ENCODE results near the gene SART3.
A peak's percentile ranks its signal among the peaks of the same experiment; 100 is the strongest.
"Not testable (repeated sequence)": the region's sequence is repeated elsewhere in the genome, so short reads cannot be mapped to it uniquely, and the experiment has no call there.

Gene SART3

DNA sequence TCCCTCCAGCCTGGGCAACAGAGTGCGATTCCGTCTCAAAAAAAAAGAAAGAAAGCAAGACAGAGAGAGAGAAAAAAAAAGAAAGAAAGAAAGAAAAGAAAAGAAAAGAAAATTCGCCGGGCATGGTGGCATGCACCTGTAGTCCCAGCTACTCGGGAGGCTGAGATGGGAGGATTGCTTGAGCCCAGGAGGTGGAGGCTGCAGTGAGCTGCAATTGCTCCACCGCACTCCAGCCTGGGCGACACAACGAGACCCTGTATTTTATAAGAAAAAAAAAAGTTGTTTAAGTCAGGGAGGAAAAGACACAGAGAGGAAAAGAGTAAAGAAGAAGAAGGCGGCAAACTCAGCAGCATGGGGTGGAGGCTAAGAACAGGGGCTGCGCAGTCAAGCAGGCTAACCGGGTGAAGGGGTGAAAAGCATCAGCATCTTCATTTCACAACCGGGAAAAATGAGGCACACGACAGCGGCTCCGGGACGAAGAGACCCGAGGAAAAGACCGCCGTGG, 46.5 kb downstream of the SART3 start:
- FAIRE-seq (no peak), DNase-seq (ENCODE audit: insufficient read length) (no peak)
- TF ChIP-seq TAF1 (IDR thresholded peaks at IDR 0.05; ENCODE audit: borderline replicate concordance, low read depth, low read length) (no peak), POLR2AphosphoS5 (IDR thresholded peaks at IDR 0.05; ENCODE audit: low read depth, low read length) (no peak), POLR2A (IDR thresholded peaks at IDR 0.05; ENCODE audit: low read depth, low read length) (no peak)

DNA sequence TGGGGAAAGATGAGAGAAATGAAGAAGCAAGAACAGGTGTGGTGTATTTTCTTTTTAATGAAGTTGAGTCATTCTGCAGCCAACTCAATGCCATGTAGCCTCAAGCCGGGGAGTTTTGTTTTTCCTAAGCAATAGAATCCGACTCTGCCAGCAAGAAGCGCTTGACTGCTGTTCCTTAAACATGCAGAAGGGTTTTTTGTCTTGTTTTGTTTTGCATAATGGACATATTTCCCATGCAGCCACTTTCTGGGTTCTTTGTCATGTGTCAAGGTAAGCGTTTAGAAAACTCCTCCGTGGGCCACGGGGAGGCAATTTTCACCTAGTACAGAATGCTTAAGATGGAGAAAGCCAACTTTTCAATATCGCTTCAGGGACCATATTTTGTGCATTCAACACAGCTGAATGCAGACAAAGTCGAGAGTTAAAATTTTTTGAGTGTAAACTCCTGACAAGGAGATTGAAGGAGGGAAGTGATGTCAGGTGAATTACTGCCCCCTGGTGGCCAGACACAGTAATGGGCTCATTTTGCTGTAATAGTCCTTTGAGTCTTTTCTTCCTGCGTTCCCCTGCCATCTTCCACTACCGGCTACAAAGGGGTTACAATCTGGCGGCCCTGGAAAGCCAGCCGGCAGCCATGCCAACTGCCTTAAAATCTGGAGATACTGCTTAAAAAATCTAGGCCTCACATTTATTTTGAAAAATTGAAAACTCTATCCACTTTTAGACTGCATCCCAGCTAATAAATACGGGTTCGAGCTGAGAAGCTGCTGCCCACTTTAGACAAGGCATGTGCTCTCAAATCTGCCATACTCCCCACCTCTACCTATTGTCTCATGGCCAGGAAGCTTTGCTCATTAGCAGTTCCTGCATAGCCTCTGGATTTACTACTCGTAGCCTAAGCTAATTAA, 49.1 kb downstream of the SART3 start:
- DNase-seq (ENCODE audit: insufficient read length) (no peak), FAIRE-seq (peak; percentile 94)
- no peak for TF ChIP-seq TAF1 (IDR thresholded peaks at IDR 0.05; ENCODE audit: borderline replicate concordance, low read depth, low read length)
- no peak for TF ChIP-seq POLR2AphosphoS5 (IDR thresholded peaks at IDR 0.05; ENCODE audit: low read depth, low read length)
- TF ChIP-seq POLR2A (IDR thresholded peaks at IDR 0.05; ENCODE audit: low read depth, low read length), result no peak

GRCh38 chr12:108510836-108511235, 50.1 kb downstream of the SART3 start:
- DNase-seq (ENCODE audit: insufficient read length), result no peak
- no peak for FAIRE-seq
- TF ChIP-seq POLR2AphosphoS5 (IDR thresholded peaks at IDR 0.05; ENCODE audit: low read depth, low read length), result no peak
- TF ChIP-seq POLR2A (IDR thresholded peaks at IDR 0.05; ENCODE audit: low read depth, low read length), result no peak
- TF ChIP-seq TAF1 (IDR thresholded peaks at IDR 0.05; ENCODE audit: borderline replicate concordance, low read depth, low read length), result no peak

DNA sequence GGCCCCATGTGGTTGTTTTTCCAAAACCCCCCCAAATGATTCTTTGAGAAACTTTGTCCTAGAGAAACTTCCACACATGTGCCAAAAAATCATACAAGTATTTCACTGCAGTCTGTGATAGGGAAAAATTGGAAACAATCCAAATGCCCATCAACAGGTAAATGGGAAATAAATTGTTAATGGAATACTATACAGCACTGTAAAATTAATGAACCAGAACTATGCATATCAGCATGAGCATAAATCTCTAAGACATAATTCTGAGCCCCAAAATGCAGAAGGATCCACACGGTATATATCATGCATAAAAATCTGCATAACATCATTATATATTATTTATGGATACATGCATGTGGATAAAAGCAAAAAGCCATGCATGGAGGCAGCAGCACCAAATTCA, 51.2 kb downstream of the SART3 start:
- DNase-seq (ENCODE audit: insufficient read length) (no peak), FAIRE-seq (no peak)
- no peak for TF ChIP-seq POLR2A (IDR thresholded peaks at IDR 0.05; ENCODE audit: low read depth, low read length)
- TF ChIP-seq TAF1 (IDR thresholded peaks at IDR 0.05; ENCODE audit: borderline replicate concordance, low read depth, low read length), result no peak
- no peak for TF ChIP-seq POLR2AphosphoS5 (IDR thresholded peaks at IDR 0.05; ENCODE audit: low read depth, low read length)

DNA sequence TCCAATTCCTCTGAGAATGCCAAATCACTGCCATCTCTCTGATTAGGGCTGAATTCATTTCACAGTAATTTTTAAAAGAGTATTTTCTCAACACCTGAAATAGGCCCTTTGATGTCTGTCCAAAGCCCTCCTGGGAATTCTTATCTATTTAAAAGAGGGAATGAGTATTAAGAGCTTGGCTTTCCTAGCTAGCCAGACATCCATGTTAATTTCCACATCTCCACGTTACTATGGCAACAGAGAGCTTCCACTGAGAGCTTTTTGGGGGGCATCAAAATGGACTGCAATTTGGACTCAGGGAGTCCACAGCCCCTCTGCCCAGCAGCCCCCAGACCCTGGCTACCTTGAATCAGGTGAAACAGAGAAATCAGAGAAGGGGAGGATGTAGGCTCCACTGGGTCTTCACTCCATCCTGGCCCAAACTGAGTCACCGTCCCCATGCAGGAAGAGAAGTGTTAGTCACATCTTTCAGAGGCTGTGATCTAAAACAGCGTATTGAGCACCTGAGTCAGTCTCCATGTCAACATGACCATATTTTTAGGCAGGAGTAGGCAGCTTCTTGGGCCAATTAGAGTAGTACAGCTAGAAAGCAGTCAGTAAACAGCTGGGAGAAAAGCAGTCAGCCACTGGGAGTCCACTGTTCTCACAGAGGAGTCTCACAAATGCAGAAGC, 52.9 kb downstream of the SART3 start:
- FAIRE-seq (peak; percentile 74), DNase-seq (ENCODE audit: insufficient read length) (no peak)

DNA sequence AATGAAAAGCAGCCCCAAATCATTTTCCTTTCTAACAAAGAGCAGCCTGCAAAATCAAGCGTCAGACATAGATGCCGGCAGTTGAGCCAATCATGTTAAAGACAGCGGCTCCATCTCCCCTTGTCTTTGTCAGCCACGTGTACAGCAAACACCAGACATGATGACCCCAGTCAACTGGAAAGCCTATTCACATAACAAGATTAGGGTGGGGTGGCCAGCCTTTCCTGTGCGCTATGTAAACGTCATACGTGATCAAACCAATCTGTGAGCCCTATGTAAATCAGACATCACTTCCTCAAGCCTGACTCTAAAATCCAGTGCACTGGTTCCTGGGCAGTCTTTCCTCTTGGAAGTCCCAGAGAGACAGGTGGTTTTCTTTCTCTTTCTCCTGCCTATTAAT, 55.8 kb downstream of the SART3 start:
- DNase-seq (ENCODE audit: insufficient read length), result no peak
- TF ChIP-seq POLR2AphosphoS5 (IDR thresholded peaks at IDR 0.05; ENCODE audit: low read depth, low read length), result no peak
- TF ChIP-seq TAF1 (IDR thresholded peaks at IDR 0.05; ENCODE audit: borderline replicate concordance, low read depth, low read length), result no peak
- no peak for TF ChIP-seq POLR2A (IDR thresholded peaks at IDR 0.05; ENCODE audit: low read depth, low read length)
- FAIRE-seq, result no peak

More for the DNA sequence above, 52.9 kb downstream of the SART3 start:
- TF ChIP-seq POLR2AphosphoS5 (IDR thresholded peaks at IDR 0.05; ENCODE audit: low read depth, low read length) (no peak), TAF1 (IDR thresholded peaks at IDR 0.05; ENCODE audit: borderline replicate concordance, low read depth, low read length) (no peak), POLR2A (IDR thresholded peaks at IDR 0.05; ENCODE audit: low read depth, low read length) (no peak)

GRCh38 chr12:108502922-108503321, 58.1 kb downstream of the SART3 start:
- TF ChIP-seq TAF1 (IDR thresholded peaks at IDR 0.05; ENCODE audit: borderline replicate concordance, low read depth, low read length) (no peak), POLR2AphosphoS5 (IDR thresholded peaks at IDR 0.05; ENCODE audit: low read depth, low read length) (no peak), POLR2A (IDR thresholded peaks at IDR 0.05; ENCODE audit: low read depth, low read length) (no peak)
- DNase-seq (ENCODE audit: insufficient read length) (no peak), FAIRE-seq (no peak)

DNA sequence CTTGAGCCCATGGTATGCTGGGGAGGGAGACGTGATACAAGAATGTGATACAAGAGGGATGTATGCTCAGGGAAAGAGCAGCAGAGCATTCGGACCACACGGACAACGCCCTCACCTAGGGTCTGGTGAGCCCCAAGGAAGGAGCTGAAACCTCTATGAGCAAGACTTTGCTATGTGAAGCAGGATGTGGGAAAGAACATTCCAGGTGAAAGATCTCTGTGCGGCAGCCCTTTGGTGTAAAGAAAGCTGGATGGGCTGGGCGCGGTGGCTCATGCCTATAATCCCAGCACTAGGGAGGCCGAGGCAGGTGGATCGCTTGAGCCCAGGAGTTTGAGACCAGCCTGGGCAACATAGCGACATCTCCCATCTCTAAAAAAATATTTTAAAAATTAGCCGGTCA, 62.8 kb downstream of the SART3 start:
- no peak for TF ChIP-seq POLR2AphosphoS5 (IDR thresholded peaks at IDR 0.05; ENCODE audit: low read depth, low read length)
- no peak for TF ChIP-seq TAF1 (IDR thresholded peaks at IDR 0.05; ENCODE audit: borderline replicate concordance, low read depth, low read length)
- no peak for TF ChIP-seq POLR2A (IDR thresholded peaks at IDR 0.05; ENCODE audit: low read depth, low read length)
- FAIRE-seq (no peak), DNase-seq (ENCODE audit: insufficient read length) (no peak)

GRCh38 chr12:108495823-108496579, 65.0 kb downstream of the SART3 start:
- no peak for TF ChIP-seq POLR2AphosphoS5 (IDR thresholded peaks at IDR 0.05; ENCODE audit: low read depth, low read length)
- TF ChIP-seq TAF1 (IDR thresholded peaks at IDR 0.05; ENCODE audit: borderline replicate concordance, low read depth, low read length), result no peak
- TF ChIP-seq POLR2A (IDR thresholded peaks at IDR 0.05; ENCODE audit: low read depth, low read length), result no peak
- FAIRE-seq (no peak), DNase-seq (ENCODE audit: insufficient read length) (no peak)

GRCh38 chr12:108495054-108495453, 65.9 kb downstream of the SART3 start:
- FAIRE-seq (no peak), DNase-seq (ENCODE audit: insufficient read length) (peak; percentile 18)
- no peak for TF ChIP-seq POLR2AphosphoS5 (IDR thresholded peaks at IDR 0.05; ENCODE audit: low read depth, low read length)
- no peak for TF ChIP-seq POLR2A (IDR thresholded peaks at IDR 0.05; ENCODE audit: low read depth, low read length)
- TF ChIP-seq TAF1 (IDR thresholded peaks at IDR 0.05; ENCODE audit: borderline replicate concordance, low read depth, low read length), result no peak

DNA sequence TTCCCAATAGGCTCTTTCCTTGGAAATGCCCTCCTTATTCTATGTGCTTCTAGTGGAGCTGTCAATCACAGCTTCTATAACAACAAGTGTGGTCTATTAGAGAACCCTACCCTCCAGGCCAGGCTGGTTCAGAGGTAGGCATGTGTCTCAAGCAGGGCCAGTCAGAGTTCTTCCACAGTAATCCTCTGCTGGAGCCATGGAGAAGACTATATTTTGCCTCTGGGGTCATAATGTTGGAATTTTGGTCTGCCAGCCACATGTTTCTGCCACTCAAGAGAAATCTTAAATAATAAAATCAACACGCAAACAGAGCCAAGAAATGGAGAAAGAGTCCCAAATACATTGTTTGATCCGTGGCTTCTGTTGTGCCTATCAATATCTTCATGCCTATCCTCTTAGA, 69.7 kb downstream of the SART3 start:
- FAIRE-seq (no peak), DNase-seq (ENCODE audit: insufficient read length) (no peak)
- no peak for TF ChIP-seq POLR2A (IDR thresholded peaks at IDR 0.05; ENCODE audit: low read depth, low read length)
- no peak for TF ChIP-seq POLR2AphosphoS5 (IDR thresholded peaks at IDR 0.05; ENCODE audit: low read depth, low read length)
- TF ChIP-seq TAF1 (IDR thresholded peaks at IDR 0.05; ENCODE audit: borderline replicate concordance, low read depth, low read length), result no peak

DNA sequence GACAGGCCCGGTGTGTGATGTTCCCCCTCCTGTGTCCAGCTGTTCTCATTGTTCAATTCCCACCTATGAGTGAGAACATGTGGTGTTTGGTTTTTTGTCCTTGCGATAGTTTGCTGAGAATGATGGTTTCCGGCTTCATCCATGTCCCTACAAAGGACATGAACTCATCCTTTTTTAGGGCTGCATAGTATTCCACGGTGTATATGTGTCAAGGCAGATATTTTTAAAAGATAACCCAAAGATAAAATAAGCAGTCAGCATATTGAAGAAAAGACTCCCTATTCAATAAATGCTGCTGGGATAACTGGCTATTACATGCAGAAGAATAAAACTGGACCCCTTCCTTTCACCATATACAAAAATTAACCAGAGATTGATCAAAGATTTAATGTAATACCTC, 73.9 kb downstream of the SART3 start:
- DNase-seq (ENCODE audit: insufficient read length); FAIRE-seq: not testable (repeated sequence)

GRCh38 chr12:108485371-108485770, 75.6 kb downstream of the SART3 start:
- FAIRE-seq; DNase-seq (ENCODE audit: insufficient read length): not testable (repeated sequence)

Data from GM12892 (cell line).